H9 (cell line): ENCODE results near the gene DLX5. TPM values are rescaled to one million over a fixed set of nuclear protein-coding genes. Genes with fewer than 3 reads are reported as not detected.

Source experiments
- DNase-seq: peaks from one replicate; pipeline ENCODE4 v3.0.0-alpha.2; 2017
- H2AFZ ChIP-seq: one replicate; pipeline ENCODE4 v1.6.1; 2013; ENCODE audit warnings: mild to moderate bottlenecking, low read length, control low read depth, moderate library complexity
- H2AK5ac ChIP-seq: 2 replicates; pipeline ENCODE4 v1.6.1; 2013; ENCODE audit warnings: low read length, control low read depth, mixed read lengths; ENCODE audit not compliant: insufficient read length
- H2BK120ac ChIP-seq: one replicate; pipeline ENCODE4 v1.6.1; 2013; ENCODE audit warnings: low read depth, mild to moderate bottlenecking, low read length, control low read depth, inconsistent platforms; ENCODE audit not compliant: poor library complexity, severe bottlenecking
- H2BK12ac ChIP-seq: 2 replicates; pipeline ENCODE4 v1.6.1; 2013; ENCODE audit warnings: low read length, control low read depth, mixed read lengths, low read depth; ENCODE audit not compliant: insufficient read length
- H2BK15ac ChIP-seq: 2 replicates; pipeline ENCODE4 v1.6.1; 2013; ENCODE audit warnings: low read depth, low read length, control low read depth
- H2BK20ac ChIP-seq: one replicate; pipeline ENCODE4 v1.6.1; 2013; ENCODE audit warnings: low read depth, mild to moderate bottlenecking, low read length, control low read depth, inconsistent platforms; ENCODE audit not compliant: poor library complexity, severe bottlenecking
- H2BK5ac ChIP-seq: 2 replicates; pipeline ENCODE4 v1.6.1; 2013; ENCODE audit warnings: low read length, control low read depth, mixed read lengths; ENCODE audit not compliant: insufficient read length
- H3K14ac ChIP-seq: 2 replicates; pipeline ENCODE4 v1.6.1; 2013; ENCODE audit warnings: low read length, control low read depth; ENCODE audit not compliant: insufficient read depth
- H3K18ac ChIP-seq: 2 replicates; pipeline ENCODE4 v1.6.1; 2013; ENCODE audit warnings: low read depth, mild to moderate bottlenecking, mixed read lengths, low read length, control low read depth; ENCODE audit not compliant: insufficient read length
- H3K23ac ChIP-seq: 2 replicates; pipeline ENCODE4 v1.6.1; 2013; ENCODE audit warnings: low read length, control low read depth, mixed read lengths, low read depth; ENCODE audit not compliant: insufficient read length
- H3K23me2 ChIP-seq: 2 replicates; pipeline ENCODE4 v1.6.1; 2013; ENCODE audit warnings: low read depth, mild to moderate bottlenecking, mixed read lengths, low read length, control low read depth; ENCODE audit not compliant: insufficient read length, poor library complexity, severe bottlenecking
- H3K27ac ChIP-seq: 2 replicates; pipeline ENCODE4 v1.5.1; 2013; ENCODE audit warnings: low read length, control low read depth, mixed read lengths, low read depth; ENCODE audit not compliant: insufficient read length
- H3K27me3 ChIP-seq: 2 replicates; pipeline ENCODE4 v1.6.1; 2013; ENCODE audit warnings: low read length, control low read depth, inconsistent platforms; ENCODE audit not compliant: insufficient read depth
- H3K4ac ChIP-seq: 2 replicates; pipeline ENCODE4 v1.6.1; 2013; ENCODE audit warnings: low read depth, mild to moderate bottlenecking, control low read depth, inconsistent platforms, low read length, moderate library complexity
- H3K4me1 ChIP-seq: 2 replicates; pipeline ENCODE4 v1.6.1; 2013; ENCODE audit warnings: low read length, control low read depth, inconsistent platforms; ENCODE audit not compliant: insufficient read depth
- H3K4me2 ChIP-seq: 2 replicates; pipeline ENCODE4 v1.6.1; 2013; ENCODE audit warnings: low read length, control low read depth, mixed read lengths; ENCODE audit not compliant: insufficient read length, insufficient read depth
- H3K56ac ChIP-seq: 2 replicates; pipeline ENCODE4 v1.6.1; 2013; ENCODE audit warnings: low read depth, mild to moderate bottlenecking, mixed read lengths, low read length, control low read depth; ENCODE audit not compliant: insufficient read length
- H3K79me1 ChIP-seq: 2 replicates; pipeline ENCODE4 v1.6.1; 2013; ENCODE audit warnings: low read depth, mild to moderate bottlenecking, moderate library complexity, low read length, control low read depth, inconsistent platforms; ENCODE audit not compliant: insufficient read depth, poor library complexity, severe bottlenecking
- H3K79me2 ChIP-seq: 2 replicates; pipeline ENCODE4 v1.6.1; 2013; ENCODE audit warnings: low read length, control low read depth, inconsistent platforms; ENCODE audit not compliant: insufficient read depth
- H3K9ac ChIP-seq: 2 replicates; pipeline ENCODE4 v1.6.1; 2013; ENCODE audit warnings: low read length, control low read depth, mixed read lengths; ENCODE audit not compliant: insufficient read length; ENCODE audit errors: extremely low read depth
- H3K9me3 ChIP-seq: one replicate; pipeline ENCODE4 v1.6.1; 2013; ENCODE audit warnings: low read depth, low read length, inconsistent platforms; ENCODE audit not compliant: control insufficient read depth
- H3T11ph ChIP-seq: one replicate; pipeline ENCODE4 v1.6.1; 2013; ENCODE audit warnings: mild to moderate bottlenecking, low read length, control low read depth, inconsistent platforms
- H4K20me1 ChIP-seq: one replicate; pipeline ENCODE4 v1.6.1; 2013; ENCODE audit not compliant: control insufficient read depth, insufficient read length, insufficient read depth
- H4K5ac ChIP-seq: 2 replicates; pipeline ENCODE4 v1.6.1; 2013; ENCODE audit warnings: low read depth, mild to moderate bottlenecking, mixed read lengths, low read length, control low read depth; ENCODE audit not compliant: insufficient read length
- H4K8ac ChIP-seq: replicated peaks from 2 replicates; pipeline ENCODE4 v1.6.1; 2013; ENCODE audit warnings: low read length, control low read depth, mixed read lengths, low read depth; ENCODE audit not compliant: insufficient read length
- H4K91ac ChIP-seq: 2 replicates; pipeline ENCODE4 v1.6.1; 2013; ENCODE audit warnings: low read depth, mild to moderate bottlenecking, moderate library complexity, mixed read lengths, low read length, control low read depth; ENCODE audit not compliant: insufficient read length
- H3K27ac Mint-ChIP-seq, 3 experiments: 2 replicates in 2 of 3; 3 replicates in 1 of 3; pipeline ENCODE4 v1.8.0; 2020 to 2021; ENCODE audit warnings: mixed read lengths in 3 of 3, mild to moderate bottlenecking in 1 of 3, moderate library complexity in 1 of 3
- H3K27me3 Mint-ChIP-seq: 2 replicates; pipeline ENCODE4 v1.8.0; 2021; ENCODE audit warnings: low read depth, mild to moderate bottlenecking, moderate library complexity, mixed read lengths
- H3K36me3 Mint-ChIP-seq, 3 experiments: 2 replicates in 2 of 3; 3 replicates in 1 of 3; pipeline ENCODE4 v1.8.0; 2020 to 2021; ENCODE audit warnings: low read depth in 3 of 3, mixed read lengths in 3 of 3; ENCODE audit not compliant: insufficient read depth in 1 of 3
- H3K4me1 Mint-ChIP-seq, 2 experiments: 2 replicates each; pipeline ENCODE4 v1.8.0; 2020; ENCODE audit warnings: mixed read lengths in 2 of 2
- H3K4me3 Mint-ChIP-seq, 2 experiments: 2 replicates in 1 of 2; 3 replicates in 1 of 2; pipeline ENCODE4 v1.8.0; 2020 to 2021; ENCODE audit warnings: mild to moderate bottlenecking in 2 of 2, mixed read lengths in 2 of 2, moderate library complexity in 1 of 2
- H3K9me3 Mint-ChIP-seq, 2 experiments: 2 replicates in 1 of 2; 3 replicates in 1 of 2; pipeline ENCODE4 v1.8.0; 2020; ENCODE audit warnings: mild to moderate bottlenecking in 2 of 2, mixed read lengths in 2 of 2, moderate library complexity in 1 of 2
- WGBS: extraction: QIAGEN DNeasy Blood & Tissue Kit; methylation state at CpG from one replicate; pipeline ENCODE4 v1.1.7; 2013; ENCODE audit warnings: missing lambda C conversion rate, low lambda C conversion rate, mixed read lengths; ENCODE audit not compliant: insufficient read length; ENCODE audit errors: extremely low coverage; 5-methylcytosine and 5-hydroxymethylcytosine counted together
- total RNA-seq: library from RNA; stranded (reverse); gene quantifications from 2 replicates; pipeline ENCODE4 v1.2.1, GENCODE V29; 2021
- TF ChIP-seq, protein P1 (sequence below): fragments of 200-600 bp; sonication (generic); conservative IDR thresholded peaks from 3 replicates; pipeline ENCODE4 v1.8.0; 2021; ENCODE audit warnings: antibody characterized with exemption, mild to moderate bottlenecking

DLX5 gene
- total RNA-seq, 1 experiment from 2014 or later: 0.22 TPM

- no peaks in the 10 kb centered on the region; the same call in 1 of the 2 replicates for H3K4me1 ChIP-seq
- H2BK5ac ChIP-seq: no peak overlapping the region
- H4K20me1 ChIP-seq: peaks cover 5% of the 10 kb centered on the region
- no CpG with 5 or more reads among the region's 49 CpGs for WGBS
- peaks cover 54 to 64% of the 10 kb centered on the region in 2 experiments for H3K4me1 Mint-ChIP-seq
- H3K27ac Mint-ChIP-seq: no peak overlapping the region
- TF ChIP-seq, protein P1, sequence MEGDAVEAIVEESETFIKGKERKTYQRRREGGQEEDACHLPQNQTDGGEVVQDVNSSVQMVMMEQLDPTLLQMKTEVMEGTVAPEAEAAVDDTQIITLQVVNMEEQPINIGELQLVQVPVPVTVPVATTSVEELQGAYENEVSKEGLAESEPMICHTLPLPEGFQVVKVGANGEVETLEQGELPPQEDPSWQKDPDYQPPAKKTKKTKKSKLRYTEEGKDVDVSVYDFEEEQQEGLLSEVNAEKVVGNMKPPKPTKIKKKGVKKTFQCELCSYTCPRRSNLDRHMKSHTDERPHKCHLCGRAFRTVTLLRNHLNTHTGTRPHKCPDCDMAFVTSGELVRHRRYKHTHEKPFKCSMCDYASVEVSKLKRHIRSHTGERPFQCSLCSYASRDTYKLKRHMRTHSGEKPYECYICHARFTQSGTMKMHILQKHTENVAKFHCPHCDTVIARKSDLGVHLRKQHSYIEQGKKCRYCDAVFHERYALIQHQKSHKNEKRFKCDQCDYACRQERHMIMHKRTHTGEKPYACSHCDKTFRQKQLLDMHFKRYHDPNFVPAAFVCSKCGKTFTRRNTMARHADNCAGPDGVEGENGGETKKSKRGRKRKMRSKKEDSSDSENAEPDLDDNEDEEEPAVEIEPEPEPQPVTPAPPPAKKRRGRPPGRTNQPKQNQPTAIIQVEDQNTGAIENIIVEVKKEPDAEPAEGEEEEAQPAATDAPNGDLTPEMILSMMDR: no peak
- H4K91ac ChIP-seq: no peak overlapping the region
- peaks cover 98% of the 10 kb centered on the region for H3K27me3 Mint-ChIP-seq
- peaks cover 84% of the 10 kb centered on the region for H3K27me3 ChIP-seq
- H3T11ph ChIP-seq: no peak overlapping the region
- H2BK12ac ChIP-seq: no peak overlapping the region
- no peak overlapping the region for H3K9ac ChIP-seq
- H3K27ac ChIP-seq: no peak overlapping the region
- H3K23me2 ChIP-seq: peaks cover 9% of the 10 kb centered on the region
- no peaks in the 10 kb centered on the region for H3K79me1 ChIP-seq
- H3K36me3 Mint-ChIP-seq: no peaks in the 10 kb centered on the region
- no peak overlapping the region for H2AFZ ChIP-seq
- H4K8ac ChIP-seq: no peak overlapping the region
- peak; percentile 38 for DNase-seq
- H3K4ac ChIP-seq: no peak overlapping the region
- H2BK120ac ChIP-seq: no peak overlapping the region
- no peak overlapping the region for H2AK5ac ChIP-seq
- no peak overlapping the region for H2BK15ac ChIP-seq
- H3K14ac ChIP-seq: no peak overlapping the region
- H3K23ac ChIP-seq: no peak overlapping the region
- H3K4me2 ChIP-seq: no peak overlapping the region
- H3K9me3 Mint-ChIP-seq: peaks cover 0 to 16% of the 10 kb centered on the region in 2 experiments; a peak in 2 of 5 replicates
- H3K56ac ChIP-seq: no peak overlapping the region
- H2BK20ac ChIP-seq: no peak overlapping the region
- H3K79me2 ChIP-seq: no peaks in the 10 kb centered on the region
- H3K18ac ChIP-seq: no peak overlapping the region
- H3K9me3 ChIP-seq: no peaks in the 10 kb centered on the region
- H4K5ac ChIP-seq: no peak overlapping the region
- peak overlapping the region in 1 of 2 experiments; percentile 57; a peak in 1 of 5 replicates for H3K4me3 Mint-ChIP-seq
Observed at GRCh38 chr7:97003262-97004246, 21.1 kb downstream of the DLX5 start.
